ENCODE measurements around the gene DPP9.

The DPP9 gene

GRCh38 chr19:4654437-4655361, 68.9 kb downstream of the DPP9 start:
- DNase-seq, result no peak

DNA sequence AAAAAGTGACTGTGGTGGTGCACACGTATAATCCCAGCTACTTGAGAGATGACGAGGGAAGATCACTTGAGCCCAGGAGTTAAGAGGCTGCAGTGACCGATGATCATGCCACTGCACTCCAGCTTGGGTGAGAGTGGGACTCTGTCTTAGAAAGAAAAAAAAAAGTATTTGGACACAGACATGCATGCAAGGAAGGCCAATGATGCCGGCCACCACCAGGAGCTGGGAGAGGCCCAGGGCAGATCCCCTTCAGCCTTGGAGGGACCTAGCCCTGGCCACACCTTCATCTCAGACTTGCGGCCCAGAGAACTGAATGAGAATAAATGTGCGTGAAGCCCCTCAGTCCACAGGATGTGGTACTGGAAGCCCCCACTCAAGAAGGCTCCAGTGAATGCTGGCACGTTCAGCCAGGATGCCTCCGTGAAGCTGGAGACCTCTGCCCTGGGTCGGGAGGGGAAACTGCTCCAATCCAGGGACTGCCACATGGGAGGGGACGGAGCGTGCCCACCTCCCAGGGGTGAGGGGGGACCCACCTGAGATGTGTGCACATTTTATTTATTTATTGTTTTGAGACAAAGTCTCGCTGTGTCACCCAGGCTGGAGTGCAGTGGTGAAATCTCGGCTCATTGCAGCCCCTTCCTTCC, 69.7 kb downstream of the DPP9 start:
- no peak for DNase-seq

GRCh38 chr19:4652075-4652474, 71.6 kb downstream of the DPP9 start:
- DNase-seq, result no peak

DNA sequence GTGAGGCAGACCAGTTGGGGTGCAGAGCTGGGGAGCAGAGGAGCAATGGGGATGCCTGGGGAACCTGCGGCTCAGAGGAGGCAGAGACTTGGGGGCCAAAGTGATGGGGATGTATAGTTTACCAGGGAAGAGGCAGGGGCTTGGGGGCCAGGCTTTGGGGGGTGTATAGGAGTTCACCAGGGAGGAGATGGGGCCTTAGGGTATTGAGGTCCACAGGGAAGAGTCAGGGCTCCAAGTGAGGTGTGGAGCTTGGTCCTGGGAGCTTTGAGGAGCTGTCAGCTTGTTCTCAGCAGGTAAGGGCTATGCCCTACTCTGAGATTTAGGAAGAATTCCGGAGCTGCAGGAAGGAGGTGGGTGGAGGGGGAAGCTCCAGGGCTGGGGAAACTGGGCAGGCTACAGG, 73.5 kb downstream of the DPP9 start:
- no peak for DNase-seq

GRCh38 chr19:4649392-4650047, 74.1 kb downstream of the DPP9 start:
- no peak for DNase-seq

DNA sequence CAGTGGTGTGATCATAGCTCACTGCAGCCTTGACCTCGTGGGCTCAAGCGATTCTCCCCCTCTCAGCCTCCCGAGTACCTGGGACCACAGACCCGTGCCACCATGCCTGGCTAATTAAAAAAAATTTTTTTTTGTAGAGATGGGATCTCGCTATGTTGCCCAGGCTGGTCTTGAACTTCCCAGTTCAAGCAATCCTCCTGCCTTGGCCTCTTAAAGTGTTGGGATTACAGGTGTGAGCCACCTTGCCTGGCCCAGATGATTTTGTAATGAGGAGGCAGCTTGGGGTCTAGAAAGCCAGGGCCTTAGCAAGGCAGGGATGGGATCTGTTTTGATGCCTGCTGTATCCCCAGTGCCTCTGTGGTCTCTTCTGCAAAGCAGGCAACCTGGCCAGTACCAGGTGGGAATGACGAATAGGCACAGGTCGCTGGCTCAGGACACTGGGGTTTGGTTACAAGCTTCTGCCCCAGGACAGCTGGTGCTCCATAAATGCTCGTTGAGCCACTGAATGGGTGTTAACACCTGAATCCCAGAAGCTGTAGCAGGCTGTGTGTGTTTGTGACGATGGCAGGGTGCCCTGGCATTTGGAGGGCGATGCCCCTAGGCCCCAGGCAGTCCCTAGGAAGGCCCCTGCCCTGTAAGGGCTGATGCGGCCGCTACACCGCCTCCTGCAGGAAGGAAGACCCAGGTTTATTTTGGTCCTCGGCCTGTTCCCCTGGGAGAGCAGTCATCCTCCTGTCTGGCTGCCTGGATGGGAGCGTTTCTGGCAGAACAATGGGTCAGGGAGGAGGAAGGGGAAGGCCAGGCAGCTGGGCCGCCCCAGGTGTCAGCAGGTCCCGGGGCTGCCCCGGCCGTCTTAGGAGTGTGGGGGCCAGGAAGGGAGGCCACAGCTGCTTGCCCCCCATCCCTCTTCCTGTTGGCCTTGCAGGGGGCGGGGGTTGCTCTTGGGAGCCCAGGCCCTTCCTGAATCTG, 75.7 kb downstream of the DPP9 start:
- no peak for DNase-seq

GRCh38 chr19:4645718-4646117, 77.9 kb downstream of the DPP9 start:
- DNase-seq, result no peak

- no peak for DNase-seq
Measured at GRCh38 chr19:4642625-4643024, 81.0 kb downstream of the DPP9 start.

DNA sequence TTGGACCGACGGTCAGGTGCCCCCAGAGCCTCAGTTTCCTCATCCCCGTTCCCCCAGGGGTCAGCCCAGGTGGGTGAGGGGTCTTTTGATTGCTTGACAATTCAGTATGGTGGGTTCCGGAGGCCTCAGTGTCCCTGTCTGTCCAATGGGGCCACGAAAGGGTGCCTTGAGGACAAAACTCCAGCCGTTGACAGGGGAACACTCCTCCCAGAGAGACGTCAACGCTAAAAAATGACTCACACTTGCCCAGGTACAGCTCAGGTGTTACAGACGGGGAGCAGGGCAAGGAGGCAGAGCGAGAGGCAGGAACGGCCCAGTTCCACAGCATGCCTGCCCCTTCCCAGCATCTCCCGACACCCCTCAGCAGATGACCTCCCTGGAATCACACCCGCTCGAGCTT, 82.5 kb downstream of the DPP9 start:
- DNase-seq, result no peak

DNA sequence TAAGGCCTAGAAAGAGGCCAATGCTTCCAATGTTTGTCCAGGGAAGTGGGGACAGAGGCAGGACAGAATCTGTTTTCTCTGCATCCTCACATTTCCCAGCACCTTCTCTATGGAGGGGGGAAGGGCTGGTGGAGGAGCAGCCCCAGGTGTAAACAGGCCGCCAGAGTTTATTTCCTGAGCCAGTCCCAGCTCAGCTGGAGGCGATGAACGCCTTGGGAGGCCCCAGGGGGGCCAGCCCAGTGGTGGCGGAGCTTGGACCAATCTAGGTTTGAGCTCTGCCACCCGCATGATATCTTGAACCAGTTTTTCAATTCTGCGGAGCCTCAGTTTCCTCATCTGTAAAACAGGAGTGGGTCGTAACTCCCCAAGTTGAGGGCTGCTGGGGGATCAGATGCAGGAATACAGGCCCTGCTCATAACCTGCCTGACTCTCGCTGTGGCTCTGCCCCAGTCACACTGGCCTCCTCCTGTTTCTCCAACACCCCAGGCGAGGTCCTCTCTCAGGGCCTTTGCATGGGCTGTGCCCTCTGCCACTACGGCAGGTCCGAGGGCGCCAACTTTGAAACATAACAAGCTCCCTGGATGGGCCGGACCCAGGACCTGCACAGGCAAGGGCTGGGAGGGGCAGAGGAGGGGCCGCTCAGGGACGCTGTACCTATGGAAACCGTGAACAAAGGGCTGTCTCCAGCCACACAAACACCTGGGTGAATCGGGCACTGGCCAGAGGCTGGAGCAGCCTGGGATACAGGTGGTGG, 83.2 kb downstream of the DPP9 start:
- DNase-seq, result no peak

DNA sequence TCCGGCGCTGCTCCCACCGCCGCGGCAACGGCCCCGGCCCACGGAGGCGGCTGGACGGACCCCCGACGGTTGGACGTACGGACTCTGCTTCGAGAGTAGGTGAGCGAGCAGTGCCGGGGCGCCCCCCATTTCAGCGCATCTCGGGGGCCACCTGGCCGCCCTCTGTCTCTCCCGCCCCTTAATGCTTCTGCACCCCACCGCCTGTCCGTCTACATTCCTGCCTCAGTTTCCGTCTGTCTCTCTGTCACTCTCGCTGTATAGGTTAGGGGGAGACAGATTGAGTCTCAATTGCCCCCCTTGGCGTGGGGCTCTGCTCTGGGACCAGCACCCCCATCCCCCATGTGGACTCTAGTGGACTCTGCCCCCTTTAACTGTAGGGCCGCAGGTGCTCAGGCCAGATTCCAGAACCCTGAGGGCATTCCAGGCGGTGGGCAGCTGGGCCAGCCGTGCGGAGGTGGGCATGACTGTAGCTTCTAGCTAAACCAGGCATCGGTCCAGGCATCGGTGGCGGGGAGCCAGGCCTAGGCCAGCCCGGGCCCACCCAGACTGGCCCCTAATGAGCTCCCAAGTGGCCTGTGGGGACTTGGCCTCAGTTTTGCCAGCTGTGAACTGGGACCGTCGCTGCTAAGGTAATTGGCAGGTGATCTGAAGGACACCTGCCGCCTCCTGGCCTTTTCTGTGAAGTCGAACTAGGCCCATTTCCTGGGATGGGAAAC, 84.0 kb downstream of the DPP9 start:
- no peak for DNase-seq

DNA sequence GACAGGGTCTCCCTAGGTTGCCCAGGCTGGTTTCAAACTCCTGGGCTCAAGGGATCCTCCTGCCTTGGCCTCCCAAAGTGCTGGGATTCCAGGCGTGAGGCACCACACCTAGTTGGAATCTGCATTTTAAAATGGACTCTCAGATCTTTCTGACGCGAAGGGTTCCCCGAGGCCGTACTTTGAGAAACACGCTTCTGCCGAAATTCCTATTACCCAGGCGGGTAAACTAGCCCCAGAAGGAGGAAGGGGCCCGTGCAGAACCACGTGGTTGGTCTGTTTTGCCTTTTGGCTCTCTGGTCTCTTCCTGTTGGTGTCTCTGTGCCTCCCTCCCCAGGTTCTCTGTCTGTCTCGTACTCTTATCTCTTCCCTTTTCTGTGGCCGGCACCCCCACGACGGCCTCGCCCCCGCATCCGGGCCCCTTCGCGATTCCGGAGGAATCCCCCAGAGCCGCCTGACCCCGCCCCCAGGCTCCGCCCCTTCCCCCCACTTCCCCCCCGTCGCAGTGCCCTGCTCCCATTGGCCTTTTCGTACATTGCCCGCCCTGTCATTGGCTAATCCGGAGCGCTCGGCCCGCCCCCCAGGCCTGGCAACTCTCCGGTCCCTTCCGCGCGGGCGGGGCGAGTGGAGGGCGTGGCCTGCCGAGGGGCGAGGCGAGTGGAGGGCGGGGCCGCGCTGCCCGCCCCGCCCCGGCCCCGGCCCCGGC, 84.7 kb downstream of the DPP9 start, which contains the start of gene TNFAIP8L1:
TNFAIP8L1 (plus strand) TSS at position 689 of the 703 bp plus-strand sequence. CDS start 12,354 bp downstream, outside the sequence.
- DNase-seq, result peak; percentile 95

GRCh38 chr19:4638317-4638716, 85.3 kb downstream of the DPP9 start:
- DNase-seq, result no peak

- DNase-seq, result no peak
Measured at GRCh38 chr19:4636761-4637160, 86.9 kb downstream of the DPP9 start.

- peak; percentile 60 for DNase-seq
Measured at GRCh38 chr19:4636151-4636717, 87.4 kb downstream of the DPP9 start.

DNA sequence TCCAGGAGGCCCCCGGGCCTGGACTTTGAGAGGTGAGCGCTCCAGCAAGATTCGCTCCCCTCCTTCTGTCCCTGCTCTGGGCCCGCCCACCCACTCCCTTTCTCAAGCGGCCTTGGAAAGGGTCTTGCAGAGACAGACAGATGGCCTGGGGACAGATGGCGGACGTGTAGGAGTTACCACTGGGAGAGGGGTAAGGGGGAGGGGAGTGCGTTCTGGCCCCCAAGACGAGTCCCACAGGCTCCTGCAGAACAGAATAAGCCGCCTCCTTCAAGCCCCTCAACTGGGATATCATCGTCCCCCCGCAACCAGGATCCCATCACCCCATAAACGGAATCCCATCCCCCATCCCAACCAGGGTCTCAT, 87.9 kb downstream of the DPP9 start:
- DNase-seq, result no peak

DNA sequence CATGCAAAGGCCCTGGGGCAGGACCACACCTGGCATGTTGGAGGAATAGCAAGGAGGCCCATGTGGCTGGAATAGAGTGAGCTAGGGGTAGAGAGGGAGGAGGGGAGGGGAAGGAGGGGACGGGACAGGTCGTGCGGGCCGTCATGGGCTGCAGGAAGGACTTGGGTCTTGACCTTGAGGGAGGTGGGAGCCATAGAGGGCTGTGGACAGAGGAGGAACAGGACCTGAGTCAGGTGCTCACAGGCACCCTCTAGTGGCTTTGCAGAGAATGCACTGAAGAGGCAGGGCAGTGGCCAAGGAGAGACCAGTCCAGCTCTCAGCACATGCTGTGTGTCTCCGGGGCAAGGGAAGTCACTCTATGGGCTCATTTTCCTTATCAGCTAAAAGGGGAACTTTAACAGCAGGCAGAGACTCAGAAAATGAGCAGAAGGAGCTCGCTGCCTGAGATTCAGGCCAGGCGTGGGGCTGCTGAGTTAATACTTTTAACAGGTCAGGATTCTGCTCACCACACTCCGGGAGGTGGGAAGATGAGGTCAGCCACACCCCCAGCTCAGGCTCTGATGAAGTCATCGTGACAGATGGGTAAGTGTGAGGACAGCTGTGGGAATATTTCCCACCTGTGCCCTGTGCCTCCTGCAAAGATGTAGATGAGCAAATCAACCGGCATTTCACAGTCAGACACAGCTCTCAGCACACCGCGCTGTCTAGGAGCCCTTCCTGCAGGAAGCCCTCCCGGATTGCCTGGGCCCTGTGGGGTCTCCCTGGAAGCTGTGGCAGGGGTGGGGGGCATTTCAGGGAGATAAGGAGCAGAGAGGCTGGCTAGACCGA, 90.3 kb downstream of the DPP9 start:
- peak; percentile 69 for DNase-seq
